GM18498 (cell line): ENCODE measurements around the gene SLC25A5.
"Not testable (repeated sequence)": the region's sequence is repeated elsewhere in the genome, so short reads cannot be mapped to it uniquely, and the experiment has no call there.

Source experiments
- ATAC-seq: cut with Tn5 transposase; IDR thresholded peaks from one replicate; pipeline ENCODE4 v1.9.1; 2021; ENCODE audit warnings: mild to moderate bottlenecking, moderate library complexity; ENCODE audit not compliant: unreplicated experiment

The SLC25A5 gene

DNA sequence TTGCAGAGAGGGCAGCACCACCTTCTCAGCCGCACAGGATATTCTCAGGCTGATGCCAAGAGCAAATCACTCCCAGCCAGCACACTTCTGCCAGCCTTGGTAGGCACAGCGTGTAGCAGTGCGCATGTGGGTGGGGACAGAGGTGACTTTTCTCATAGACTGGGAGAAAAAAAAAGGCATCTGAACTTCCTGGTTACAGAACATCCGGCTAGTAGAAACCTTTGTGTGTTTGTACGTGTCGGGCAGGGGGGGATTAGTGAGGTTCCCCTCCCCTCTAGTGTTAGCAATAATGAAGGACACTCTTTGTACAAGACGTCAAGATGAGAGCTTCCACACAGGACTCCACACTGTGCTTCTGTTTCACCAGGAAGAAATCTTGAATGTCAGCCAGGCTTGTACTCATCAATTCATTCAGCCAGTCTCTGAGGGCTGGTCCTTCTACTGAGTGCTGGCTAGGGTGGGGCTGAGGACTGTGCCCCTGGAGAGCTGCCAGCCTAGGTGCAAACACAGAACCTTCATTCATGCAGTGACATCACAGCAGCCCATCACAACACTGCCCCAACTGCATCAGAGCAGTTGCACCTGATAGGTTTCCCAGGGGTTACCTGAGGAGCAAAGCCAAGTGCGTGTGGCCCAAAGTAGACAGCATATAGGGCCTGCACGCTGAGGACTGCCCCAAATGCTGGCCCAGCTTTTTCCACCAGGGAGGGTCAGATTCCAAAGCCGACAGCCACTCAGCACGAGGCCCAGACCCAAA, 34.7 kb downstream of the SLC25A5 start:
- no peak for ATAC-seq

DNA sequence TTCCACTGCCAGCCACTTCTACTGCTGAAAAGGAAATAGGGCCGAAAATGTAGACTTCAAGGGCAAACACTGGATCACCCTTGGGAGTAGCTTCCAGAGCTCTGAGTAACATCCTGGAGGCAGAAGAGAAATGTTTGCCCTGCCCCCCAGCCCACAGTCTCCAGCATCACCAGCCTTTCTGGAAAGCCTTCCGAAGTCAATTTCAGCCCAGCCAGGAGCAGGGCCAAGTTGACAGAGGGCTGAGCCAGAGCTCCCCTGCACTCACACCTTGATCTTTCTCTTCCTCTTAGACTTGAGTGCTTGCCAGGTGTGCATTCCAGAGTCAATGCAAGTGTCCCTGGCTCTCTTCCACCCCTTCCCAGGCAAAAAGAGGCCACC, 35.2 kb downstream of the SLC25A5 start:
- ATAC-seq = no peak

GRCh38 chrX:119505145-119505544, 36.9 kb downstream of the SLC25A5 start:
- ATAC-seq = not testable (repeated sequence)

DNA sequence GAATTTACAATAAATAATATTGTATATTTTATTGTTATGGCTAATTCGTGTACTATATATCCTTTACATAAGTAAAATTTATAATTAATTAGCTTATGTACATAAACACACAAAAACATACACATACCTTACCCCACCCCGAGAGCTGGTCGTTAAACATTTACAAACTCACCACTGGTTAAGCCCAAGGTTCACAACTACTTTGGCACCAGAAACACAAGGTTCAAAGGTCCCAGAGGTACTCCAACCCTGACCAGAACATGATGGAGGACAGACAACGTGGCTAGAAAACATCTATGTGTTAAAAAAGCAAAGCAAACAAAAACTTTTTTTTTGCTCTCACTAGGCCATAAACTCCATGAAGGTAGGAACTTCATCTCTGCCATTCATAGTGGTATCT, 37.7 kb downstream of the SLC25A5 start:
- ATAC-seq = no peak

- no peak for ATAC-seq
Observed at GRCh38 chrX:119507206-119507605, 39.0 kb downstream of the SLC25A5 start.

DNA sequence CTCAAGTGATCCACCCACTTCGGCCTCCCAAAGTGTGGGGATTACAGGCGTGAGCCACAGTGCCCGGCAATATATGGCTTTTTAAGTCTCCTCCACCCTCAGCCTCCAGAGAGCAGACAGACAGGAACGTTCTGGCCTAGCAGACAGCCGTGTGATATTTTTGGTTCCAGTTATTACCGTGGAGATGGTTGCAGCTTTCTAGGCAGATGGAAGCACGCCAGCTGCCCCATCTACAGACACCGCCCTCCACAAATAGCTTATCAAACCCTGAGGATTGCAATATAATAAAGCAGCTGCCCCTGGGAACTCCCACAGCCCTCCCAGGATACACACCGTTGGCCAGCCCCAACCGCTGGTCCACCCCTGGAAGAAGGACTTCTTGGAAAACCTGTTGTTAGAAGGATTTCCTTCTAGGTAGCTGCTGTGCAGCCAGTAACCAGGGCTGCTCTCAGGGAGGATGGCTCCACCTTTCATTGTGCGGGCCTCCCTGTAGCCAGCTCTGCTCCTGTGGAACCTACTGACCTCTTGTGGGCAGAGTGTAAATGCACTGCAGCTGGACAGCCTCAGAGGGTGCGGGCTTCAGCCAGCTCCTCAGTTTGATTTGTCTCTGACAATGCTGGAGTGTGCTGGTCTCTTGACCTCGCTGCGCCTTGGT, 44.0 kb downstream of the SLC25A5 start:
- ATAC-seq = peak; percentile 66

DNA sequence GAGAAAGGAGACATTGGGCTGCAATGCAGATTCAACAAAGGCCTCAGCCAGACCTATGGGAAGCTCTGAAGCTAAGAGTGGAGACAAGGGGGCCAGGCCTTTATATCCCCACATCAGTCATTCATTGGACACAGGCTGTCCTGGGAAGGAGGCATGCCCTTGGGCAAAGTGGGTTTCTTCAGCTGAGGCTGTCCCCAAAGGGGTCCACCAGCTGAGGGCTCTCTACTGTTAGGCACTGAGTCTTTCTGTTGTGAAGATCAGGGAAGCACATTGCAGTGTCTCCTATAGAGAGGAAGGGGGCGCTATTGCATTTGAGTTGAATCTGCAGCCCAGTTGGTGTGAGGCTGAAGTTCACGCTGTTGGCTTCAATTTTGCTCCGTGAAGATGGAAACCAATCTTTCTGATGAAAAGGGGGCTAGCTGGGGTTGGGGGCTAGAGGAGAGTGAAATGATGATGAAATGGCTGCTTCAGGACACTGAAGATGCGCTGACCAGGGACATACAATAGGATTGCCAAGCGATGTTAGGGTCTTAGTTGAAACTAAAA, 48.0 kb downstream of the SLC25A5 start:
- ATAC-seq = no peak

- ATAC-seq = no peak
Observed at GRCh38 chrX:119518371-119518770, 50.1 kb downstream of the SLC25A5 start.
